Sigmoid colon (tissue), 7 donors: ENCODE data around the gene SUGCT. TPM values are rescaled to one million over a fixed set of nuclear protein-coding genes. Genes with fewer than 3 reads are reported as not detected.

Source experiments
- DNase-seq: peaks from one replicate; pipeline ENCODE4 v3.0.0-alpha.2; 2019
- H3K27ac ChIP-seq, 4 donors: fragments of 200-600 bp; sonication (generic); one replicate each; pipeline ENCODE4 v1.5.1; 2016 to 2019; ENCODE audit warnings: mild to moderate bottlenecking in 1 of 4
- H3K27me3 ChIP-seq, 3 donors: fragments of 200-600 bp; sonication (generic); one replicate each; pipeline ENCODE4 v1.5.1; 2019; ENCODE audit warnings: mild to moderate bottlenecking in 1 of 3
- H3K36me3 ChIP-seq, 4 donors: fragments of 200-600 bp; sonication (generic); one replicate each; pipeline ENCODE4 v1.5.1; 2016 to 2019
- H3K4me1 ChIP-seq, 4 donors: fragments of 200-600 bp; sonication (generic); one replicate each; pipeline ENCODE4 v1.5.1; 2017 to 2019
- H3K4me3 ChIP-seq, 4 donors: fragments of 200-600 bp; sonication (generic); one replicate each; pipeline ENCODE4 v1.5.1; 2017 to 2019; ENCODE audit warnings: mild to moderate bottlenecking in 2 of 4, moderate library complexity in 1 of 4
- H3K9me3 ChIP-seq, 4 donors: fragments of 200-600 bp in 3 of 4; sonication (generic) in 3 of 4; one replicate each; pipeline versions ENCODE4 v1.5.1 to v1.6.1; 2013 to 2019
- CTCF ChIP-seq, 4 experiments: fragments of 450-650 bp in 3 of 4; fragments of 200-600 bp in 1 of 4; IDR thresholded peaks; one replicate each; pipeline ENCODE4 v1.5.1; 2016 to 2019; ENCODE audit warnings: antibody characterized with exemption in 4 of 4, mild to moderate bottlenecking in 3 of 4, moderate library complexity in 2 of 4
- EP300 ChIP-seq, 4 donors: sonication (generic); formaldehyde crosslinking; IDR thresholded peaks; one replicate each; pipeline ENCODE4 v1.6.1; 2017; ENCODE audit warnings: antibody characterized with exemption in 4 of 4
- POLR2A ChIP-seq, 2 donors: fragments of 450-650 bp; IDR thresholded peaks; one replicate each; pipeline ENCODE4 v1.6.1; 2016; ENCODE audit warnings: antibody characterized with exemption in 2 of 2, mild to moderate bottlenecking in 2 of 2, moderate library complexity in 2 of 2
- POLR2AphosphoS5 ChIP-seq, 4 donors: sonication (generic); formaldehyde crosslinking; IDR thresholded peaks; one replicate each; pipeline ENCODE4 v1.6.1; 2017; ENCODE audit warnings: antibody characterized with exemption in 4 of 4
- WGBS, 2 donors: extraction: QIAGEN DNeasy Blood & Tissue Kit; methylation state at CpG; one replicate each; pipeline ENCODE4 v1.1.7; 2013; 5-methylcytosine and 5-hydroxymethylcytosine counted together
- intact Hi-C: fragments of 100-400 bp; cut with DNase I; formaldehyde crosslinking; loops from one replicate; pipeline ENCODE4 v1.15.1; 2023
- polyA plus RNA-seq, 3 donors: library from polyadenylated mRNA; stranded (reverse); fragments of 200-250 nt; gene quantifications; one replicate each; pipeline ENCODE4 v1.2.3, GENCODE V29; 2013
- total RNA-seq, 4 donors: library from RNA; depleted of rRNA; stranded (reverse); fragments of >200 nt; gene quantifications; one replicate each; pipeline ENCODE4 v1.1.0, GENCODE V29; 2016
- donor health status: healthy with polysubstance abuse.
- donor health status: Bipolar disorder and iron deficiency.
- donor health status: healthy.

The SUGCT gene
- total and polyA plus RNA-seq, 7 donors = 2.3 to 25.9 (median 6.3) TPM

- no peaks in the 10 kb centered on the region for H3K4me1 ChIP-seq
- H3K4me3 ChIP-seq = no peak overlapping the region
- no peaks in the 10 kb centered on the region for H3K9me3 ChIP-seq
- no peak for DNase-seq
- intact Hi-C loops = no loop called here
- no peak for TF ChIP-seq POLR2AphosphoS5 (IDR thresholded peaks at IDR 0.05)
- no peak for TF ChIP-seq POLR2A (IDR thresholded peaks at IDR 0.05)
- TF ChIP-seq EP300 (IDR thresholded peaks at IDR 0.05) = no peak
- no peak for TF ChIP-seq CTCF (IDR thresholded peaks at IDR 0.05)
- H3K27ac ChIP-seq = no peak overlapping the region
- no peaks in the 10 kb centered on the region for H3K27me3 ChIP-seq
- WGBS, 2 donors = 89 to 91% methylated on average over 6 of the region's 6 CpGs
- H3K36me3 ChIP-seq = no peaks in the 10 kb centered on the region
Measured at GRCh38 chr7:40709062-40709964, 574.5 kb downstream of the SUGCT start.

- no peak for DNase-seq
- no peaks in the 10 kb centered on the region for H3K36me3 ChIP-seq
- H3K27me3 ChIP-seq = no peaks in the 10 kb centered on the region
- TF ChIP-seq EP300 (IDR thresholded peaks at IDR 0.05) (no peak), POLR2A (IDR thresholded peaks at IDR 0.05) (no peak), POLR2AphosphoS5 (IDR thresholded peaks at IDR 0.05) (no peak), CTCF (IDR thresholded peaks at IDR 0.05) (no peak)
- intact Hi-C loops = no loop called here
- H3K27ac ChIP-seq = no peak overlapping the region
- H3K4me1 ChIP-seq = no peaks in the 10 kb centered on the region
- H3K4me3 ChIP-seq = no peak overlapping the region
- H3K9me3 ChIP-seq = no peaks in the 10 kb centered on the region
- WGBS, 2 donors = 97% methylated on average over 6 of the region's 6 CpGs
Measured at GRCh38 chr7:40711706-40712105, 576.9 kb downstream of the SUGCT start.

GRCh38 chr7:40714363-40715052 lies 579.7 kb downstream of the SUGCT start:
- Histone ChIP-seq H3K27me3 (no peaks in the 10 kb centered on the region), H3K4me1 (no peaks in the 10 kb centered on the region), H3K27ac (no peak overlapping the region), H3K36me3 (no peaks in the 10 kb centered on the region), H3K9me3 (no peaks in the 10 kb centered on the region), H3K4me3 (no peak overlapping the region)
- no peak for TF ChIP-seq POLR2AphosphoS5 (IDR thresholded peaks at IDR 0.05)
- TF ChIP-seq POLR2A (IDR thresholded peaks at IDR 0.05) = no peak
- TF ChIP-seq EP300 (IDR thresholded peaks at IDR 0.05) = no peak
- no peak for TF ChIP-seq CTCF (IDR thresholded peaks at IDR 0.05)
- no peak for DNase-seq
- WGBS, 2 donors = 89 to 91% methylated on average over 2 of the region's 2 CpGs
- intact Hi-C loops = no loop called here

GRCh38 chr7:40715053-40715430 lies 580.2 kb downstream of the SUGCT start:
- Histone ChIP-seq H3K4me3 (no peak overlapping the region), H3K27me3 (no peaks in the 10 kb centered on the region), H3K36me3 (no peaks in the 10 kb centered on the region), H3K9me3 (no peaks in the 10 kb centered on the region), H3K4me1 (no peaks in the 10 kb centered on the region), H3K27ac (no peak overlapping the region)
- intact Hi-C loops = no loop called here
- DNase-seq = no peak
- WGBS, 2 donors = 81 to 83% methylated on average over 3 of the region's 3 CpGs
- TF ChIP-seq EP300 (IDR thresholded peaks at IDR 0.05) = no peak
- TF ChIP-seq POLR2AphosphoS5 (IDR thresholded peaks at IDR 0.05) = no peak
- no peak for TF ChIP-seq CTCF (IDR thresholded peaks at IDR 0.05)
- TF ChIP-seq POLR2A (IDR thresholded peaks at IDR 0.05) = no peak
